ENCODE data around the gene MATK.
A peak's percentile ranks its signal among the peaks of the same experiment; 100 is the strongest.

MATK gene

GRCh38 chr19:3788996-3789778, 3.0 kb upstream of the MATK start:
- no peak for DNase-seq (ENCODE audit: low spot score)
- H3K4me3 Mint-ChIP-seq, result no peak overlapping the region
- peaks cover 4% of the 10 kb centered on the region for H3K9me3 Mint-ChIP-seq
- peaks cover 7% of the 10 kb centered on the region for H3K4me1 Mint-ChIP-seq (ENCODE audit: low read depth)
- H3K27me3 Mint-ChIP-seq (ENCODE audit: low read depth), result peaks cover 10% of the 10 kb centered on the region
- no peak overlapping the region for H3K27ac Mint-ChIP-seq
- no peaks in the 10 kb centered on the region for H3K36me3 Mint-ChIP-seq (ENCODE audit: low read depth)

- no peak for DNase-seq (ENCODE audit: low spot score)
- Mint-ChIP-seq H3K4me3 (peak overlapping the region; percentile 78), H3K27me3 (ENCODE audit: low read depth) (peaks cover 8% of the 10 kb centered on the region), H3K9me3 (peaks cover 20% of the 10 kb centered on the region), H3K4me1 (ENCODE audit: low read depth) (peaks cover 4% of the 10 kb centered on the region), H3K36me3 (ENCODE audit: low read depth) (peaks cover 15% of the 10 kb centered on the region), H3K27ac (no peak overlapping the region)
Measured at GRCh38 chr19:3785451-3785937, 687 bp downstream of the MATK start.

- H3K4me1 Mint-ChIP-seq (ENCODE audit: low read depth), result peaks cover 4% of the 10 kb centered on the region
- H3K4me3 Mint-ChIP-seq, result peak overlapping the region; percentile 78
- DNase-seq (ENCODE audit: low spot score), result no peak
- peaks cover 20% of the 10 kb centered on the region for H3K9me3 Mint-ChIP-seq
- peaks cover 3% of the 10 kb centered on the region for H3K27me3 Mint-ChIP-seq (ENCODE audit: low read depth)
- H3K27ac Mint-ChIP-seq, result peak overlapping the region; percentile 67
- H3K36me3 Mint-ChIP-seq (ENCODE audit: low read depth), result peaks cover 15% of the 10 kb centered on the region
Measured at GRCh38 chr19:3784607-3785450, 1.4 kb downstream of the MATK start.

GRCh38 chr19:3783660-3784584, 2.3 kb downstream of the MATK start:
- peaks cover 15% of the 10 kb centered on the region for H3K36me3 Mint-ChIP-seq (ENCODE audit: low read depth)
- H3K4me3 Mint-ChIP-seq, result peak overlapping the region; percentile 66
- H3K4me1 Mint-ChIP-seq (ENCODE audit: low read depth), result peaks cover 2% of the 10 kb centered on the region
- no peak for DNase-seq (ENCODE audit: low spot score)
- H3K9me3 Mint-ChIP-seq, result peaks cover 20% of the 10 kb centered on the region
- H3K27ac Mint-ChIP-seq, result peak overlapping the region; percentile 10
- peaks cover 3% of the 10 kb centered on the region for H3K27me3 Mint-ChIP-seq (ENCODE audit: low read depth)

- Mint-ChIP-seq H3K27ac (no peak overlapping the region), H3K4me1 (ENCODE audit: low read depth) (peaks cover 2% of the 10 kb centered on the region), H3K27me3 (ENCODE audit: low read depth) (peaks cover 3% of the 10 kb centered on the region), H3K36me3 (ENCODE audit: low read depth) (peaks cover 15% of the 10 kb centered on the region), H3K9me3 (peaks cover 20% of the 10 kb centered on the region), H3K4me3 (no peak overlapping the region)
- DNase-seq (ENCODE audit: low spot score), result no peak
Measured at GRCh38 chr19:3782903-3783302, 3.3 kb downstream of the MATK start.

- Mint-ChIP-seq H3K27me3 (ENCODE audit: low read depth) (peaks cover 3% of the 10 kb centered on the region), H3K4me3 (no peak overlapping the region), H3K36me3 (ENCODE audit: low read depth) (peaks cover 15% of the 10 kb centered on the region), H3K9me3 (peaks cover 20% of the 10 kb centered on the region), H3K27ac (no peak overlapping the region), H3K4me1 (ENCODE audit: low read depth) (peaks cover 2% of the 10 kb centered on the region)
- no peak for DNase-seq (ENCODE audit: low spot score)
Measured at GRCh38 chr19:3782330-3782729, 3.9 kb downstream of the MATK start.

- peaks cover 3% of the 10 kb centered on the region for H3K27me3 Mint-ChIP-seq (ENCODE audit: low read depth)
- peaks cover 15% of the 10 kb centered on the region for H3K36me3 Mint-ChIP-seq (ENCODE audit: low read depth)
- DNase-seq (ENCODE audit: low spot score), result no peak
- H3K4me1 Mint-ChIP-seq (ENCODE audit: low read depth), result peaks cover 2% of the 10 kb centered on the region
- H3K9me3 Mint-ChIP-seq, result peaks cover 20% of the 10 kb centered on the region
- H3K4me3 Mint-ChIP-seq, result no peak overlapping the region
- no peak overlapping the region for H3K27ac Mint-ChIP-seq
Measured at GRCh38 chr19:3781603-3782002, 4.6 kb downstream of the MATK start.

GRCh38 chr19:3780786-3781304, 5.3 kb downstream of the MATK start:
- Mint-ChIP-seq H3K36me3 (ENCODE audit: low read depth) (peaks cover 15% of the 10 kb centered on the region), H3K27ac (no peak overlapping the region), H3K4me1 (ENCODE audit: low read depth) (peaks cover 2% of the 10 kb centered on the region), H3K4me3 (no peak overlapping the region), H3K9me3 (peaks cover 20% of the 10 kb centered on the region), H3K27me3 (ENCODE audit: low read depth) (peaks cover 3% of the 10 kb centered on the region)
- no peak for DNase-seq (ENCODE audit: low spot score)

- Mint-ChIP-seq H3K9me3 (peaks cover 20% of the 10 kb centered on the region), H3K36me3 (ENCODE audit: low read depth) (peaks cover 15% of the 10 kb centered on the region), H3K4me3 (no peak overlapping the region), H3K27ac (no peak overlapping the region), H3K4me1 (ENCODE audit: low read depth) (no peaks in the 10 kb centered on the region), H3K27me3 (ENCODE audit: low read depth) (no peaks in the 10 kb centered on the region)
- DNase-seq (ENCODE audit: low spot score), result no peak
Measured at GRCh38 chr19:3778899-3779723, 7.1 kb downstream of the MATK start.

GRCh38 chr19:3778104-3778867, 7.9 kb downstream of the MATK start:
- H3K9me3 Mint-ChIP-seq, result peaks cover 20% of the 10 kb centered on the region

GRCh38 chr19:3776479-3777040, 9.6 kb downstream of the MATK start:
- no peak overlapping the region for H3K27ac Mint-ChIP-seq
- H3K27me3 Mint-ChIP-seq (ENCODE audit: low read depth), result no peaks in the 10 kb centered on the region
- H3K4me1 Mint-ChIP-seq (ENCODE audit: low read depth), result no peaks in the 10 kb centered on the region
- H3K4me3 Mint-ChIP-seq, result no peak overlapping the region
- DNase-seq (ENCODE audit: low spot score), result no peak
- H3K36me3 Mint-ChIP-seq (ENCODE audit: low read depth), result peaks cover 1% of the 10 kb centered on the region
- peaks cover 7% of the 10 kb centered on the region for H3K9me3 Mint-ChIP-seq

More at GRCh38 chr19:3778104-3778867, 7.9 kb downstream of the MATK start:
- Mint-ChIP-seq H3K36me3 (ENCODE audit: low read depth) (peaks cover 13% of the 10 kb centered on the region), H3K27me3 (ENCODE audit: low read depth) (no peaks in the 10 kb centered on the region), H3K4me1 (ENCODE audit: low read depth) (no peaks in the 10 kb centered on the region), H3K4me3 (no peak overlapping the region), H3K27ac (no peak overlapping the region)
- DNase-seq (ENCODE audit: low spot score), result no peak

GRCh38 chr19:3775831-3776230, 10.3 kb downstream of the MATK start:
- no peak for DNase-seq (ENCODE audit: low spot score)
- H3K27ac Mint-ChIP-seq, result no peak overlapping the region
- H3K9me3 Mint-ChIP-seq, result peaks cover under 1% of the 10 kb centered on the region
- no peaks in the 10 kb centered on the region for H3K36me3 Mint-ChIP-seq (ENCODE audit: low read depth)
- no peaks in the 10 kb centered on the region for H3K27me3 Mint-ChIP-seq (ENCODE audit: low read depth)
- no peak overlapping the region for H3K4me3 Mint-ChIP-seq
- H3K4me1 Mint-ChIP-seq (ENCODE audit: low read depth), result no peaks in the 10 kb centered on the region
